Fibroblast of pulmonary artery (primary cell): ENCODE measurements around the gene MBOAT2.

Source experiments
- DNase-seq: peaks from one replicate; pipeline ENCODE4 v3.0.0-alpha.2; 2010; ENCODE audit warnings: low read depth
- H3K4me3 ChIP-seq: replicated peaks from 2 replicates; pipeline ENCODE4 v1.5.1; 2011; ENCODE audit warnings: low read depth, mild to moderate bottlenecking, control low read depth, low read length, moderate library complexity
- TF ChIP-seq, protein P1 (sequence below): IDR thresholded peaks from 2 replicates; pipeline ENCODE4 v1.5.1; 2011; ENCODE audit warnings: mild to moderate bottlenecking, control low read depth, low read length, inconsistent platforms; ENCODE audit errors: missing control alignments

MBOAT2 gene

GRCh38 chr2:9018109-9018508 lies 14.6 kb upstream of the MBOAT2 start:
- no peak overlapping the region for H3K4me3 ChIP-seq
- TF ChIP-seq, protein P1, sequence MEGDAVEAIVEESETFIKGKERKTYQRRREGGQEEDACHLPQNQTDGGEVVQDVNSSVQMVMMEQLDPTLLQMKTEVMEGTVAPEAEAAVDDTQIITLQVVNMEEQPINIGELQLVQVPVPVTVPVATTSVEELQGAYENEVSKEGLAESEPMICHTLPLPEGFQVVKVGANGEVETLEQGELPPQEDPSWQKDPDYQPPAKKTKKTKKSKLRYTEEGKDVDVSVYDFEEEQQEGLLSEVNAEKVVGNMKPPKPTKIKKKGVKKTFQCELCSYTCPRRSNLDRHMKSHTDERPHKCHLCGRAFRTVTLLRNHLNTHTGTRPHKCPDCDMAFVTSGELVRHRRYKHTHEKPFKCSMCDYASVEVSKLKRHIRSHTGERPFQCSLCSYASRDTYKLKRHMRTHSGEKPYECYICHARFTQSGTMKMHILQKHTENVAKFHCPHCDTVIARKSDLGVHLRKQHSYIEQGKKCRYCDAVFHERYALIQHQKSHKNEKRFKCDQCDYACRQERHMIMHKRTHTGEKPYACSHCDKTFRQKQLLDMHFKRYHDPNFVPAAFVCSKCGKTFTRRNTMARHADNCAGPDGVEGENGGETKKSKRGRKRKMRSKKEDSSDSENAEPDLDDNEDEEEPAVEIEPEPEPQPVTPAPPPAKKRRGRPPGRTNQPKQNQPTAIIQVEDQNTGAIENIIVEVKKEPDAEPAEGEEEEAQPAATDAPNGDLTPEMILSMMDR, result no peak
- DNase-seq, result no peak

DNA sequence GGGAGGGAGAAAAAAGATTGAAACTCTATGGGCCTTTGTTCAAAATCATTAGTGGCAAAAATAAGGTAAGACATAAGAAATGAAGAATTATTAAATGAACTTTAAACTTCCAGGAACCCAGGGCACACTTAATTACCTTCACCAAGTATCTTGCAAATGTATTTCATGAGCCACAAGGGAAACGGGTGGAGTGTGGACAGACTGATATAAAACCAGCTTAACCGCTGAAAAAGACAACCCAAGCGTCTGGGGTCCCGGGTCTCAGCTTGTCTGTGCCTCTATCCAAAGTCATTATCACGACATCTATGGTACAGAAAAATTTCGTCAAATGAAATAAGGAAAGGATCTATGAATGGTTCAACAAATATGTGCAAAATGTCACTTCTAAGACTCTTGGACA lies 13.9 kb upstream of the MBOAT2 start:
- no peak overlapping the region for H3K4me3 ChIP-seq
- DNase-seq, result no peak
- TF ChIP-seq, protein P1, result no peak

DNA sequence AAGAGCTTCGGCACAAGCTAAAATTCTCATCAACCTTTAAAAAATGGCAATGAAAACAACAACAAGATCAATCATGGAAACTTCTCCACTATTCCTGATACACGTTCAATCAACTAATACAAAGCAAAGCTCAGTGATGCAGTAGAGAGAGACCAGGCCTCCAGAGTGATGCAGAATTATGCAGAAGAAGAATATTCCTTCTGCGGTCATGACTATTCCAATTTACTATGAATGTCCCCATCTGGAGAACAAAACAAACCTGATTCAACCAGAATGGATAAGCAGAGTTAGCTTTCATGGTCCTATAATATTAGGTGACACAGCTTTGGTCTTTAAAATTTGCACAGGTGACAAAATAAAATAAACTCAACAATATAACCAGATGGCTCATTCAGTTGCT lies 12.5 kb upstream of the MBOAT2 start:
- TF ChIP-seq, protein P1, result no peak
- no peak for DNase-seq
- H3K4me3 ChIP-seq, result no peak overlapping the region

DNA sequence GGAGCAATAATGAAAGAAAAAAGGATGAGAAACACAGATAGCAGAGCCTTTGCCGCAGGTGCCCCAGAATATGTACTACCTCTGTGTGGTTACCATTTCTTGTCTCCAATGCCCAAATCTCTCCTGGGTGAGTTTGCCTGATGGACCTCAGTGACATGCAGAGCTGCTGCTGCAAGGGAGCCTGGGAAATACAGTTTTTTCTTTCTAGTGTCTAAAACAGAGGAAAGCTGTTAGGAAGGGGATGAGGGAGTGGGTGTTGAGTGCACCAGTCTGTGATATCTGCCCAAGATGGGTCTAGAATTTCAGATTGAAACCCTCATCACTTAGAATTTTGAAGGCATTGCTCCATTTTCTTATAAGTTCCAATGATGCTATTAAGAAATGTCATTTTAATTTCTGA lies 9.9 kb upstream of the MBOAT2 start:
- DNase-seq, result no peak
- TF ChIP-seq, protein P1, result no peak
- no peak overlapping the region for H3K4me3 ChIP-seq

GRCh38 chr2:9010866-9011265 lies 7.4 kb upstream of the MBOAT2 start:
- TF ChIP-seq, protein P1, result no peak
- no peak overlapping the region for H3K4me3 ChIP-seq

DNA sequence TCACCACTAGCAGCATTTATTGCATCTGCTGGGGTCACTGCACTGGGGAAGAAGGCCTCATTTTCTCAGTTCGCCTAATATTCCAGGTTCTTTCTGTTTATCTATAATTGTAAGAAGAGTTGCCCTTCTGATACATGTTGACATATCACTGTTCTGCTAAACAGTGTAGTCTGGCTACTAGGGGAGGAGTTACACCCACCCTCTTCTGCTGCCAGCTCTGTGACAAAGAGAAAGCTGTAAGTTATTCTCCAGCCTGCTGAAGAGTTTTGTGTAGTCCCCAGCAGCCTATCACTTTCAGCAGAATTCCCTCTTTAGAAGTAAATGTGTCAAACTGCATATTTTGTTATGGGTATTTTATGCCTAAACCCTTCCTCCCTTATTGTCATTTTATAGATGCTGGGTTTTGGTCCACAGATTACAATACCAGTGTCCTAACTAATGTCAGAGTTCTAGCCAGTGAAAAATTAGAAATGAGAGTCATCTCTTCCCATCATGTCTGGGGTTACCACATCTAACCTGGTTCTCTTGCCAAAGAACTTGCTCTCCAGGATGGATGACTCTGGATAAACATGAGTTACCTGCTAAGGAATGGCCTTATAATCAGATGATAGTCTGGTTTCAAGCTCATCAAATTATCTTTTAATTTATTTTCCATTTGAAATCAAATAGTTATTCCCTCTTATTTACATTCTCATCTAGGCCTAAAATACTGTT lies 5.6 kb upstream of the MBOAT2 start:
- TF ChIP-seq, protein P1, result no peak
- DNase-seq, result no peak
- no peak overlapping the region for H3K4me3 ChIP-seq

More at GRCh38 chr2:9010866-9011265, 7.4 kb upstream of the MBOAT2 start:
- peak; percentile 77 for DNase-seq

DNA sequence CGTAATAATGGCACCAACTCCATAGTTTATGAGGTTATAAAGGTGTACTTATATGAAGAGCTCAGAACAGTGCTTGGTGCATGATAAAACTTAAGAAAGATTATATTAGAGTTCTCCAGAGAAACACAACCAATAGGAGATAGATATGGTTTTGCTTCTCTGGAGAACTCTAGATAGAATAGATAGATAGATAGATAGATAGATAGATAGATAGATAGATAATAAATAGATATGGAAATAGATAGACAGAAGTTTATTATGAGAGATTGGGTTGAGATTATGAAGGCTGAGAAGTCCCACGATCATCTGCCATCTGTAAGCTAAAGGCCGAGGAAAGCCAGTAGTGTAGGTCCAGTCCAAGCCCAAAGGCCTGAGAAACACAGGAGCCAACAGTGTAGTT lies 2.9 kb upstream of the MBOAT2 start:
- TF ChIP-seq, protein P1, result no peak
- DNase-seq, result no peak
- no peak overlapping the region for H3K4me3 ChIP-seq
